GM21786 (cell line): ENCODE data around the gene DEGS2.

ENCODE experiments used
- ATAC-seq: cut with Tn5 transposase; IDR thresholded peaks from one replicate; pipeline ENCODE4 v1.9.1; 2021; ENCODE audit not compliant: unreplicated experiment

DEGS2 gene

GRCh38 chr14:100148837-100149731 lies 10.4 kb downstream of the DEGS2 start:
- no peak for ATAC-seq

- ATAC-seq, result no peak
These were observed 11.6 kb downstream of the DEGS2 start for GRCh38 chr14:100147691-100148464.

GRCh38 chr14:100147181-100147631 lies 12.2 kb downstream of the DEGS2 start:
- ATAC-seq, result no peak

DNA sequence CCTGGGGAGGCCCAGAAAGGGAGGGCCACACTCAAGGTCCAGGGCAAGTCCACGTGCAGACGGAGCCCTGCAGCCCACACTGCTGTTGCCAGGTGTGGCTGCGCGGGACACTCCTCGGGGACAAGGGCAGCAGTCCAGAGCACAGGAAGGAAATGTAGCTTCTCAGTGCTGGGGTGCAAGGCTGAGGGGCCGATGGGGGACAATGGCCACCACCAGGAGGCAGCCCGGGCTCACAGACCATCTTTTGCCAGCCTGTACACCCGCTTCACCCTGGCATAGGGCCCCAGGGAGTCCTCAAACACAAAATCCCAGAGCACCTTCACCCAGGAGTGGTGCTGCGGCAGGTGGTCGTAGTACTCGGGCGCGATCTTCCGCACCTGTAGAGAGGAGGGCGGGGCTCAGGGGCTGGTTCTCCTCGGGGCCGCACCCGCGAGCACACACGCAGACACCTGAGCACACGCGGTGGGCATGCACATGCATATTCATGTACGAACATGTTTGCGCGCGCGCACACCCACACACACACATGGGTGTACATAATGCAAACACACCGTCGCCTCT lies 12.8 kb downstream of the DEGS2 start:
- no peak for ATAC-seq

GRCh38 chr14:100145682-100146464 lies 13.6 kb downstream of the DEGS2 start:
- ATAC-seq, result no peak

- no peak for ATAC-seq
These were observed 14.3 kb downstream of the DEGS2 start for GRCh38 chr14:100144996-100145646.

DNA sequence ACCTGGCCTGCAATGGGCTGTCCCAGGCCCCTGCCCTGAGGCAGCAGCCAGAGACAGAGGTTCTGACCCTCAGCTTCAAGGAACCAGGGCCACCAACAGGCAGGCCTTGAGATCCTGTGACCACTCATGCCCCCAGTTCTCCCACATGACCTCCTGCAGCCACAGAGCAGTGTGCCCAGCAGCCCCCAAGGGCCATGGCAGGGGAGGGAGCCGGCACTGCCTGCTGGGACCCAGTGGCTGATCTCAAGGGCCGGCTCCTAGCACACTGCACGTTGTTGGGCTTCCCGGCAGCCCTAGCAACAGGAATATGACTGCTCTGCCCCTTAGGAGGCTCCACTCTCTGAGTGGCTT lies 14.8 kb downstream of the DEGS2 start:
- no peak for ATAC-seq

GRCh38 chr14:100143934-100144333 lies 15.5 kb downstream of the DEGS2 start:
- no peak for ATAC-seq

GRCh38 chr14:100143523-100143922 lies 15.9 kb downstream of the DEGS2 start:
- no peak for ATAC-seq

GRCh38 chr14:100142073-100143040 lies 17.1 kb downstream of the DEGS2 start:
- no peak for ATAC-seq

DNA sequence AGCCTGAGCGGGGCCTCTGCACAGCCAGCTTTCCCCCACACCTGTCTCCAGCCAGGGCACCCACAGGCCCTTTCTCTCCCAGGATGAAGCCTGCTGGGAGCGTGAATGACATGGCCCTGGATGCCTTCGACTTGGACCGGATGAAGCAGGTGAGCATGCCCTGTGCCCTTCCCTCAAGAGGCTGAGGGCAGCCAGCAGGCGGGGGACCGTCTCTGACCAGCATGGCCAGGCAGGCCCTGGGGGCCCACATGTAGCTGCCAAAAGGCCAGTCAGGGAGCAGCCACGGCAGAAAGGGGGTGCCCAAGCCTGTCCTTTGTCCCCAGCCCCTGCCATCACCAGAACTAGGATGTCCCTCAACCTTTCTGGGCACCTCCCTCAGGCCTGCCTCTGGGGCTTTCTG lies 18.3 kb downstream of the DEGS2 start:
- ATAC-seq, result no peak

GRCh38 chr14:100140452-100141078 lies 18.9 kb downstream of the DEGS2 start:
- no peak for ATAC-seq

GRCh38 chr14:100138955-100139354 lies 20.5 kb downstream of the DEGS2 start:
- ATAC-seq, result no peak

DNA sequence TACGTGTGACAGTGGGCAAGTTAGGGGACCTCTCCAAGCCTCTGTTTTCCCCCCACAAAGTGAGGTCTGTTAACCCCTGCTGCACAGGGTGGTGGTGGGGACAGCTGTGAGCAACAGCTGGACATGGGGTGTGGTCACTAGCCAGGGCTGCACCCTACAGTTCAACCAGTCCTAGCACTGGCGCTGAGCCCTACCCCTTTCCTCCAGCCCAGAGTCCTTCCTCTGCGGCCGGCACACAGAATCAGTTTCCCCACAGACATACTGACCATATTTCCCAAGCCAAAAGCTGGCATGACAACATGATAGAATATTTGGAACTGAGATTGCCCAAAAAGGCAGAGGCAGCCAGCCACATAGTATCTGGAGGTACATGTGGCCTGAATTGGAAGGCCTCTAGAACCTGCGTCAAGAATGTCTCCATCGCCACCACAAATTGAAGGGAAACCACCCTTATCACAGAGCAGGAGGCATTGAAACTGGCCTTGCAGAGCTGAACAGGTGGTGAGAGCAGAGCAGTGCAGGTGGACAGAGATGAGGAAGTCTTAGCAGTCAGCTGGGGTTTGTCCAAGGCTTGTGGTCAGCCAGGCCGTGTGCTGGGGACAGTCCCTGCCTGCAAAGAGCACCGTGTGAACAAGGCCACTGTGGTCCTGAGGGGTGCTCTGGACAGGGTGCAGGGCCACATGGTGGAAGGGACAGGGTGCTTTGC lies 21.2 kb downstream of the DEGS2 start:
- ATAC-seq, result no peak

DNA sequence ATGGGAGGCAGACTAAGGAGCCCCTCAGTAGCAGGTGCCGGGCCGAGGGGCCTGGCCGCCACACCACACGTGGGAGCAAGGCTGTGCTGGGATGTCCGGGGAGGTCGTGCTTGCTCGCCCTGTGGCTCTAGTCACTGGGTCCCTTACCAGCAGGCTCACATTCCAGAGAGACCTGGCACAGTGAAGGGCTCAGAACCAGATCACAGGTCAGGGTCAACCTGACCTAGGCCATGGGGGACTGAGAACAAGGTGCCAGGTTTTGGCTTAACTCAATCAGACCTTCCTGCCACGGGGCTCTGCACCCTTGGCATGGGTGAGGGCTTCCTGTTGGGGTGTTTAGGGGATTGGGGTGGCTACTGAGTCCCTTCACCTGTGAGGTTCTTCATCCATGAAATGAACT lies 22.3 kb downstream of the DEGS2 start:
- ATAC-seq, result no peak

- no peak for ATAC-seq
These were observed 23.7 kb downstream of the DEGS2 start for GRCh38 chr14:100135784-100136183.

- no peak for ATAC-seq
These were observed 24.4 kb downstream of the DEGS2 start for GRCh38 chr14:100135073-100135472.

DNA sequence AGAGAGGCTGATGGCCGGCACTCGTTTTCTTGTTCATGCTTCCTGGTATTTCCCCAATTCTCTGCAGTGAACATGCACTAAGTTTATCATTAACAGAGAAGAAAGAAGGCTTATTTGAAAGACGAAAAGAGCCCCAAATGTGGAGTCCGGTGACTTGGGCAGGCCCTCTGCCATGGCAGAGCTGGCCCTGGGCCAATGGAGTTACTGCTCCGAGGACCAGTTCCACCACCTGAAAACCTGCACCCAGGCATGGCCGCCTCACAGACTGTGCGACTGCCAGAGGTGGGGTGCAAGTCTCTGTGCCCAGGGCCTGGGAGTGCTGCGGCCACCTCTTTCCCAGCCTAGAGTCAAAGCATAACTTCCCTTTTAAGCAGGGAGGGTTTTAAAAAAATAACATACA lies 24.9 kb downstream of the DEGS2 start:
- no peak for ATAC-seq
